HEK293 (cell line): ENCODE results near the gene AGTR1.

Experiments used
- KLF10 ChIP-seq: fragments of 450-650 bp; IDR thresholded peaks from 2 replicates; pipeline ENCODE4 v1.5.1; 2018; ENCODE audit warnings: missing biosample characterization, mild to moderate bottlenecking, missing genetic modification characterization
- SETDB1 ChIP-seq: IDR thresholded peaks from one replicate; pipeline ENCODE4 v1.6.1; 2017; ENCODE audit warnings: mild to moderate bottlenecking, low read length, moderate library complexity, mixed read lengths; ENCODE audit not compliant: insufficient read length
- ZNF274 ChIP-seq, 2 experiments: fragments of 200-500 bp in 1 of 2; fragments of 450-650 bp in 1 of 2; sonication (Bioruptor generic) in 1 of 2; formaldehyde crosslinking in 1 of 2; IDR thresholded peaks; 2 replicates each; pipeline versions ENCODE4 v1.5.1 to v1.6.1; 2014 to 2016; ENCODE audit warnings: borderline replicate concordance in 1 of 2, inconsistent platforms in 1 of 2, low read length in 1 of 2, missing biosample characterization in 1 of 2, missing genetic modification characterization in 1 of 2
- TF ChIP-seq, protein P1 (sequence below): fragments of 450-650 bp; formaldehyde crosslinking; IDR thresholded peaks from 2 replicates; pipeline ENCODE4 v1.5.1; 2016; ENCODE audit warnings: missing biosample characterization, missing genetic modification characterization

DNA sequence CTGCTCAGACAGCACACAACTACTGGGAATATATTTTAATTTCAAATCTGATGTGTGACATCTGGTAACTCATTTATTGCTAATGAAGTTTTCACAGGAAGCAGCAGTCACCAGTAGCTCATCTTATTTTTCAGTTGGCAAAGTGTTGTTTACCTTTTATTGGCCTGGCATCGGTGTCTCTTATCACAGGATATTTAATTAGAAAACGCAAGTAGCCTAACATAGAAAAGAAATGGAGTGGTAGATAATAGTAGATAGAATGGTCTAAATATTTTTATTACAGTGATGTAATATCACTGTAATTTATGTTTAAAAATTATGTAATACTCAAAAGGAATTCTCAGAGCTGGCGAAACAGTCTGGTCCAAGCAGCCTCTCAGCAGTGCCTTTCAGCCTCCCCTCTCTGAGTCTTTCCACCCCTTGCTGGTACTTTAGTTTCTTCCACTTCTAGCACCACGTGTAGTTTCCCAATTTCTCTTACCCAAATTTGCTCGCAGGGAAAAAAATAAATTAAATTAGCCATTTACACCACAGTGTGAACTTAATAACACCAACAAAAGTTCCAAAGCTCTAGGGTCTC, 31.9 kb downstream of the AGTR1 start:
- TF ChIP-seq ZNF274 (IDR thresholded peaks at IDR 0.05; ENCODE audit: low read length) (no peak), ZNF274 (tag by site-specific recombination; IDR thresholded peaks at IDR 0.05; ENCODE audit: borderline replicate concordance) (no peak), SETDB1 (no peak), KLF10 (tag by site-specific recombination) (no peak)
- TF ChIP-seq, protein P1, sequence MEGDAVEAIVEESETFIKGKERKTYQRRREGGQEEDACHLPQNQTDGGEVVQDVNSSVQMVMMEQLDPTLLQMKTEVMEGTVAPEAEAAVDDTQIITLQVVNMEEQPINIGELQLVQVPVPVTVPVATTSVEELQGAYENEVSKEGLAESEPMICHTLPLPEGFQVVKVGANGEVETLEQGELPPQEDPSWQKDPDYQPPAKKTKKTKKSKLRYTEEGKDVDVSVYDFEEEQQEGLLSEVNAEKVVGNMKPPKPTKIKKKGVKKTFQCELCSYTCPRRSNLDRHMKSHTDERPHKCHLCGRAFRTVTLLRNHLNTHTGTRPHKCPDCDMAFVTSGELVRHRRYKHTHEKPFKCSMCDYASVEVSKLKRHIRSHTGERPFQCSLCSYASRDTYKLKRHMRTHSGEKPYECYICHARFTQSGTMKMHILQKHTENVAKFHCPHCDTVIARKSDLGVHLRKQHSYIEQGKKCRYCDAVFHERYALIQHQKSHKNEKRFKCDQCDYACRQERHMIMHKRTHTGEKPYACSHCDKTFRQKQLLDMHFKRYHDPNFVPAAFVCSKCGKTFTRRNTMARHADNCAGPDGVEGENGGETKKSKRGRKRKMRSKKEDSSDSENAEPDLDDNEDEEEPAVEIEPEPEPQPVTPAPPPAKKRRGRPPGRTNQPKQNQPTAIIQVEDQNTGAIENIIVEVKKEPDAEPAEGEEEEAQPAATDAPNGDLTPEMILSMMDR (tag by site-specific recombination), result no peak
